SW480 (cell line): ENCODE results near the gene PCDHGA12.

ENCODE experiments used
- DNase-seq: peaks from one replicate; pipeline ENCODE4 v3.0.0-alpha.2; 2016; ENCODE audit warnings: low spot score

The PCDHGA12 gene

DNA sequence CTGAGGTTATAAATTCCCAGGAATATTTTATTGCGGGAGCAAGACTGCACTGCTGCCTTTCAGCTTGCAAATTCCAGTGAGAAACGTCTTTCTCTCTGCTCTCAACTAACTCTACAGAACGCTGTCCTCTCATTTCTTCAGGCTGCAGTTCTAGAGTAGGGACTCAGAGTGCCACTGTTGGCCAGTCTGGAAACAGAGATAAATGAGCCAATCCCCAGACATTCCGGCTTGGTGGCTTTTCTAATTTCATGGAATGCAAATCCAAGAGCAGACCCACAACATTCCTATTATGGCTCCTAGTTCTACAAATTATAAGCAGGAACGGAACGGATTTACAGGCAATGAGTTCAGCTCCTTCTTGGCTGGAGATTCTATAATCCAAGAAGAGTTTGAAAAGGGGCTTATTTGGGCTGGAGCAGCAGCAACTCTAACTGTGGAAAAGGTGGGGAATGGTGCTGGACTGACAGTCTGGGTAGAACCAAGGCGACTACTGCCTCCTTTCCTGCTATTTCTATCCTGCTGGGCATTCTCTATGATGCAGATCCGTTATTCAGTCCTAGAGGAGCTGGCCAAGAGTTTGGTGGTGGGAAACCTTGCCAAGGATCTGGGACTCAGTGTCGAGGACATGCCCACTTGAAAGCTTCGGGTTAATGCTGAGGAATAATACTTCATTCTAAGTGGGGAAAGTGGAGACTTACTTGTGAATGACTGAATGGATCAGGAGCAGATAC lies 9.3 kb downstream of the PCDHGA12 start:
- peak; percentile 27 for DNase-seq

DNA sequence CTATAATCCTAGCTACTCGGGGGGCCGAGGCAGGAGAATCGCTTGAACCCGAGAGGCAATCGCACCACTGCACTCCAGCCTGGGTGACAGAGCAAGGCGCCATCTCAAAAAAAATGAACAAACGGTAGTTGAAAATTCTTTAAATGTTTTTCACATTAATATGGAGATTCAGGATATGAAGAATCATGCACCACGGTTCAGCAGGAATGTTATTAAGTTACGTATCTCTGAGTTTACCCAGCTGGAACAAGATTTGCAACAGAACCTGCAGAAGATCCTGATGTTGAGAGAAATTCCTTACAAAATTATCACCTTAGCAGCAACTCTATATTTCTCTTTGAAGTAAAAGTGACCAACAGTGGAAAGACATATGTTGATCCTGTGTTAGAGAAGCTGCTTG lies 10.0 kb downstream of the PCDHGA12 start:
- no peak for DNase-seq

- DNase-seq, result no peak
Observed at GRCh38 chr5:141441571-141442170, 11.4 kb downstream of the PCDHGA12 start.

DNA sequence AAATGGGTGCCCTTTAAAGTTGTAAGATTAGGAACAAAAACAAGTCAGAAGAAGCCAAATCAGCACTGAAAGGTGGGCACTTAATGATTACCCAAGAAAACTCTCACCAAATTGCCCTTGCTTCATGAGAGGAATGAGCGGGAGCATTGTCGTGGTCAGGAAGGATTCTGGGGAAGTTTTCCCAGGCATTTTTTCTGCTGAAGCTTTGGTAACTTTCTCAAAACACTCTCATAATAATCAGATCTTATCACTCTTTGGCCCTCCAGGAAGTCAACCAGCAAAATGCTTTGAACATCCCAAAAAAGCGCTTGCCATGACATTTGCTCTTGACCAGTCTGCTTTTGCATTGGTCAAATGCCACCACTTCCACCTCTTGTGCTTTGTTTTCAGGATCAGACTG lies 35.0 kb downstream of the PCDHGA12 start:
- no peak for DNase-seq

DNA sequence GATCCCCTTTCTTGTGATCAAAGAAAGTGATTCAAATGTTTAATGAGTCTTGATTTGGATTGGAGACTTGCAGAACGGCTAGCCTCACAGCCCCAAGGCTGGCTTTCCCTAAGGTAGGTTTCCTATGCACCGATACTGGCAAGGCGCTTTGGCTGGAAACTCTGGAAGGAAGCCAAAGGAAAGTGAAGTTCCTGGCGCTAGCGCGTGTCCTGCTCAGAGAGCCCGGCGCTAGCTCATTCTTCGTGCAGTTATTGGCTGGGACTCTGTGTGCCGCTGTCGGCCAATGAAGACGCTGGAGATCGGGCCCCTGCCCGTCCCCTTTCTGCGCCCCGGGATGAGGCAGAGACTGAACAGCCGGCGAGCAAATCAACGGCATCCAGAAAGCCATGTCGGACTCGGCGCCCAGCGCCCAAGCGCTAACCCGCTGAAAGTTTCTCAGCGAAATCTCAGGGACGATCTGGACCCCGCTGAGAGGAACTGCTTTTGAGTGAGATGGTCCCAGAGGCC lies 45.4 kb downstream of the PCDHGA12 start, which contains the start of gene PCDHGC3:
TSS of gene PCDHGC3 (plus strand) at position 342 of the 507 bp plus-strand sequence. CDS start at position 493, 151 bp downstream.
- peak; percentile 88 for DNase-seq

GRCh38 chr5:141476132-141476911 lies 46.0 kb downstream of the PCDHGA12 start:
- no peak for DNase-seq

DNA sequence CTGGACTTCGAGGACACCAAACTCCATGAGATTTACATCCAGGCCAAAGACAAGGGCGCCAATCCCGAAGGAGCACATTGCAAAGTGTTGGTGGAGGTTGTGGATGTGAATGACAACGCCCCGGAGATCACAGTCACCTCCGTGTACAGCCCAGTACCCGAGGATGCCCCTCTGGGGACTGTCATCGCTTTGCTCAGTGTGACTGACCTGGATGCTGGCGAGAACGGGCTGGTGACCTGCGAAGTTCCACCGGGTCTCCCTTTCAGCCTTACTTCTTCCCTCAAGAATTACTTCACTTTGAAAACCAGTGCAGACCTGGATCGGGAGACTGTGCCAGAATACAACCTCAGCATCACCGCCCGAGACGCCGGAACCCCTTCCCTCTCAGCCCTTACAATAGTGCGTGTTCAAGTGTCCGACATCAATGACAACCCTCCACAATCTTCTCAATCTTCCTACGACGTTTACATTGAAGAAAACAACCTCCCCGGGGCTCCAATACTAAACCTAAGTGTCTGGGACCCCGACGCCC lies 46.8 kb downstream of the PCDHGA12 start:
- no peak for DNase-seq

DNA sequence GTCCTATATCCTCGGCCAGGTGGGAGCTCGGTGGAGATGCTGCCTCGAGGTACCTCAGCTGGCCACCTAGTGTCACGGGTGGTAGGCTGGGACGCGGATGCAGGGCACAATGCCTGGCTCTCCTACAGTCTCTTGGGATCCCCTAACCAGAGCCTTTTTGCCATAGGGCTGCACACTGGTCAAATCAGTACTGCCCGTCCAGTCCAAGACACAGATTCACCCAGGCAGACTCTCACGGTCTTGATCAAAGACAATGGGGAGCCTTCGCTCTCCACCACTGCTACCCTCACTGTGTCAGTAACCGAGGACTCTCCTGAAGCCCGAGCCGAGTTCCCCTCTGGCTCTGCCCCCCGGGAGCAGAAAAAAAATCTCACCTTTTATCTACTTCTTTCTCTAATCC lies 47.5 kb downstream of the PCDHGA12 start:
- no peak for DNase-seq

DNA sequence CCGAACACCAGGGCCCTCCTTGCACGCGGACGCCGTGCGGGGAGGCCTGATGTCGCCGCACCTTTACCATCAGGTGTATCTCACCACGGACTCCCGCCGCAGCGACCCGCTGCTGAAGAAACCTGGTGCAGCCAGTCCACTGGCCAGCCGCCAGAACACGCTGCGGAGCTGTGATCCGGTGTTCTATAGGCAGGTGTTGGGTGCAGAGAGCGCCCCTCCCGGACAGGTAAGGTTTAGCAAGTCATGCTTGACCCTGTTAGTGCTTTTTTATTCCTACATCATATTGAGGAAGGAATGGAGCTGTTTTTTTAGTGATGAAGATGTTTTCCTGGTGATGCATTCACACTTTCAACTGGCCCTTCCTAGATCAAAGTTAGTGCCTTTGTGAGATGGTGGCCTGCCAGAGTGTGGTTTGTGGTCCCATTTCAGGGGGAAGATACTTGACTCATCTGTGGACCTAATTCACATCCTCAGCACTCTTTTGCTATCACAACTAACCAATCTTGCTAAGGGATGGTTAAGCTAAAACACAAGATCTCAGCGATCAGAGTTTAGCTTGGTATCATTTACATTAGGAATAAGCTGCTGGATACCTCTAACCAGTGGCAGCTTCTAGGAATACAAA lies 48.1 kb downstream of the PCDHGA12 start:
- no peak for DNase-seq

DNA sequence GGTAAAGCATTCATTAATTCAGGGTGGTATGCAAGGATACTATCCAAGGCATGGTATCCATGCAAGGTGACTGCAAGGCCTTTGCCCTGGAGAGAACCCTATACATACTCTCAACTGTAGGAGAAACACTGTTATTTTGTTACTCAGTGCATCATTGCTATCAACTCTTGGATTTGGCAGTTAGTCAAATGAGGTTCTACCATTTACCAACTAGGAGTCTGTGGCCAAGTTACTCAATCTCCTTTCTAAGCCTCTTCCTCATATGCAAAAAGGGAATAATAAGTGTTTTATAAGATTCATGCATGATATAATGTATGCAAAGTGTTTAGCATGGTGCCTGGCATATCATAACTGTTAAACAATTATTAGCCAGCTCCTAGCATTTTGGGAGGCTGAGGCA lies 49.5 kb downstream of the PCDHGA12 start:
- DNase-seq, result no peak
